ENCODE results near the gene SPIN1.

GRCh38 chr9:88392549-88392948 lies 4.3 kb downstream of the SPIN1 start:
- TF ChIP-seq GLIS3 (CRISPR knock-in tag; IDR thresholded peaks at IDR 0.05) (no peak), TOX (CRISPR knock-in tag; IDR thresholded peaks at IDR 0.05; ENCODE audit: borderline replicate concordance) (no peak), PATZ1 (CRISPR knock-in tag; IDR thresholded peaks at IDR 0.05; ENCODE audit: borderline replicate concordance) (no peak), ZFP30 (CRISPR knock-in tag; IDR thresholded peaks at IDR 0.05) (no peak), SNAI2 (CRISPR knock-in tag; IDR thresholded peaks at IDR 0.05) (no peak), TSHZ2 (CRISPR knock-in tag; IDR thresholded peaks at IDR 0.05) (no peak), CSRNP3 (CRISPR knock-in tag; IDR thresholded peaks at IDR 0.05) (no peak), ZFP3 (CRISPR knock-in tag; IDR thresholded peaks at IDR 0.05) (no peak), PPARA (CRISPR knock-in tag; IDR thresholded peaks at IDR 0.05; ENCODE audit: borderline replicate concordance) (no peak), ZNF70 (CRISPR knock-in tag; IDR thresholded peaks at IDR 0.05) (no peak)
